A673 (cell line): ENCODE results near the gene MRI1.

Experiments used
- CTCF ChIP-seq: fragments of 300-800, 200-600 bp; sonication (generic); conservative IDR thresholded peaks from 2 replicates; pipeline ENCODE4 v1.5.1; 2017; ENCODE audit warnings: low read depth, mild to moderate bottlenecking, antibody characterized with exemption, low read length, moderate library complexity, mixed read lengths
- EZH2 ChIP-seq: fragments of 200-600 bp; sonication (generic); IDR thresholded peaks from 2 replicates; pipeline ENCODE4 v1.6.1; 2017; ENCODE audit warnings: borderline replicate concordance, low read depth, mild to moderate bottlenecking, mixed read lengths, antibody characterized with exemption, low read length; ENCODE audit not compliant: poor library complexity, severe bottlenecking

- no peak for TF ChIP-seq EZH2
- TF ChIP-seq CTCF = no peak
Measured at GRCh38 chr19:13768510-13768909, 4.2 kb downstream of the MRI1 start.
